Activated naive CD4-positive, alpha-beta T cell treated with anti-CD3 and anti-CD28 coated beads for 36 hours (primary cell): ENCODE measurements around the gene NRL. TPM values are rescaled to one million over a fixed set of nuclear protein-coding genes. Genes with fewer than 3 reads are reported as not detected.

ENCODE experiments used
- CTCF ChIA-PET: fragments of 350-600 bp; sonication (Branson Sonifier 250); formaldehyde crosslinking; loops from one replicate; lab custom pipeline; 2021; ENCODE audit warnings: antibody characterized with exemption; lab: Charles Lee
- DNase-seq: peaks from one replicate; pipeline ENCODE4 v3.0.0-alpha.2; 2020
- H3K27ac Mint-ChIP-seq: one replicate; pipeline ENCODE4 v1.8.0; 2021; ENCODE audit warnings: mild to moderate bottlenecking, mixed read lengths
- H3K27me3 Mint-ChIP-seq: one replicate; pipeline ENCODE4 v1.8.0; 2021; ENCODE audit warnings: low read depth, mixed read lengths
- H3K36me3 Mint-ChIP-seq: one replicate; pipeline ENCODE4 v1.8.0; 2021; ENCODE audit warnings: low read depth, mixed read lengths
- H3K4me1 Mint-ChIP-seq: one replicate; pipeline ENCODE4 v1.8.0; 2021; ENCODE audit warnings: low read depth, mixed read lengths
- H3K4me3 Mint-ChIP-seq: one replicate; pipeline ENCODE4 v1.8.0; 2021; ENCODE audit warnings: mild to moderate bottlenecking, moderate library complexity, mixed read lengths
- H3K9me3 Mint-ChIP-seq: one replicate; pipeline ENCODE4 v1.8.0; 2021; ENCODE audit warnings: mixed read lengths
- intact Hi-C: fragments of 100-400 bp; cut with micrococcal nuclease; formaldehyde crosslinking; loops from one replicate; pipeline ENCODE4 v1.15.1; 2023
- total RNA-seq, 2 experiments: library from RNA; stranded (reverse); gene quantifications; one replicate each; pipeline ENCODE4 v1.2.3, GENCODE V29; 2021

NRL gene
- total RNA-seq, 2 experiments from 2014 or later = 1.7 to 1.9 TPM

- H3K27me3 Mint-ChIP-seq = no peaks in the 10 kb centered on the region
- H3K4me1 Mint-ChIP-seq = peaks cover 73% of the 10 kb centered on the region
- CTCF ChIA-PET = interaction anchor here (1.0 to 1.7 kb wide), 7 partner anchors 9 to 181 kb away, joined by 3 to 15 read pairs (median 4); partner anchors contain the start of gene IRF9
These were observed 26.5 kb upstream of the NRL start, which contains the start of gene EMC9 for GRCh38 chr14:24141097-24141880. TSS of gene EMC9 (minus strand) at chr14:24141591. CDS start at chr14:24141304, 287 bp downstream.

GRCh38 chr14:24139272-24139934, 24.7 kb upstream of the NRL start:
- Mint-ChIP-seq H3K4me1 (peaks cover 61% of the 10 kb centered on the region), H3K36me3 (peaks cover 51% of the 10 kb centered on the region), H3K27ac (peak overlapping the region; percentile 46), H3K27me3 (no peaks in the 10 kb centered on the region), H3K4me3 (peak overlapping the region; percentile 99), H3K9me3 (no peaks in the 10 kb centered on the region)
- DNase-seq = peak; percentile 38
- CTCF ChIA-PET = interaction anchor here (0.6 to 4.7 kb wide), 5 partner anchors 21 to 81 kb away, joined by 3 to 22 read pairs (median 3); partner anchors contain the start of genes DCAF11, IRF9 and NRL
- intact Hi-C loops = no loop called here

More at GRCh38 chr14:24141097-24141880, 26.5 kb upstream of the NRL start, which contains the start of gene EMC9:
- intact Hi-C loops = loop anchor here (1.0 to 2.0 kb wide), 11 partner anchors 20 to 820 kb away; partner anchors contain the start of genes AP1G2, CHMP4A, DCAF11 and GMPR2
- no peaks in the 10 kb centered on the region for H3K9me3 Mint-ChIP-seq
- H3K27ac Mint-ChIP-seq = peak within 1 kb of the TSS; percentile 93
- peak; percentile 100 for DNase-seq
- peaks cover 65% of the 10 kb centered on the region for H3K36me3 Mint-ChIP-seq
- H3K4me3 Mint-ChIP-seq = peak within 1 kb of the TSS; percentile 99

GRCh38 chr14:24138396-24139271, 23.9 kb upstream of the NRL start:
- H3K4me3 Mint-ChIP-seq = peak overlapping the region; percentile 99
- CTCF ChIA-PET = interaction anchor here (0.6 to 4.7 kb wide), 8 partner anchors 9 to 195 kb away, joined by 3 to 22 read pairs (median 4); partner anchors contain the start of genes DCAF11, IRF9, NRL and RNF31
- H3K27ac Mint-ChIP-seq = peak overlapping the region; percentile 93
- no peaks in the 10 kb centered on the region for H3K9me3 Mint-ChIP-seq
- peaks cover 46% of the 10 kb centered on the region for H3K36me3 Mint-ChIP-seq
- peaks cover 54% of the 10 kb centered on the region for H3K4me1 Mint-ChIP-seq
- H3K27me3 Mint-ChIP-seq = no peaks in the 10 kb centered on the region
- DNase-seq = no peak
- intact Hi-C loops = no loop called here

- H3K4me1 Mint-ChIP-seq = peaks cover 50% of the 10 kb centered on the region
These were observed 23.0 kb upstream of the NRL start for GRCh38 chr14:24137529-24138395.

GRCh38 chr14:24136684-24137528, 22.2 kb upstream of the NRL start:
- Mint-ChIP-seq H3K27ac (peak overlapping the region; percentile 93), H3K9me3 (no peaks in the 10 kb centered on the region), H3K4me3 (peak overlapping the region; percentile 86), H3K4me1 (peaks cover 53% of the 10 kb centered on the region), H3K27me3 (no peaks in the 10 kb centered on the region), H3K36me3 (peaks cover 38% of the 10 kb centered on the region)
- peak; percentile 35 for DNase-seq
- intact Hi-C loops = loop anchor here (1.0 kb wide), 3 partner anchors 10 to 24 kb away; partner anchors contain the start of genes DCAF11, IRF9, NRL and RNF31
- CTCF ChIA-PET = interaction anchor here (1.3 to 4.8 kb wide), 6 partner anchors 9 to 197 kb away, joined by 5 to 43 read pairs (median 10); partner anchors contain the start of genes DCAF11, IRF9, NRL and RNF31

More at GRCh38 chr14:24137529-24138395, 23.0 kb upstream of the NRL start:
- H3K27me3 Mint-ChIP-seq = no peaks in the 10 kb centered on the region
- H3K9me3 Mint-ChIP-seq = no peaks in the 10 kb centered on the region
- intact Hi-C loops = no loop called here
- H3K4me3 Mint-ChIP-seq = peak overlapping the region; percentile 86
- H3K36me3 Mint-ChIP-seq = peaks cover 41% of the 10 kb centered on the region
- CTCF ChIA-PET = interaction anchor here (1.3 to 4.8 kb wide), 6 partner anchors 8 to 196 kb away, joined by 5 to 43 read pairs (median 10); partner anchors contain the start of genes DCAF11, IRF9, NRL and RNF31
- DNase-seq = no peak
- H3K27ac Mint-ChIP-seq = peak overlapping the region; percentile 93

GRCh38 chr14:24135834-24136683, 21.3 kb upstream of the NRL start, which contains the start of gene PSME1:
TSS of gene PSME1 (plus strand) at chr14:24136194. CDS start at chr14:24136263, 69 bp downstream.
- H3K4me1 Mint-ChIP-seq = peaks cover 52% of the 10 kb centered on the region
- intact Hi-C loops = loop anchor here (1.0 kb wide), 3 partner anchors 11 to 25 kb away; partner anchors contain the start of genes DCAF11, IRF9, NRL and RNF31
- CTCF ChIA-PET = interaction anchor here (1.6 to 4.8 kb wide), 4 partner anchors 9 to 27 kb away, joined by 5 to 43 read pairs (median 18); partner anchors contain the start of genes DCAF11, IRF9 and NRL

GRCh38 chr14:24135584-24135833, 20.8 kb upstream of the NRL start:
- H3K9me3 Mint-ChIP-seq = no peaks in the 10 kb centered on the region
- H3K27ac Mint-ChIP-seq = peak overlapping the region; percentile 69
- H3K36me3 Mint-ChIP-seq = peaks cover 31% of the 10 kb centered on the region
- intact Hi-C loops = no loop called here
- CTCF ChIA-PET = interaction anchor here (0.8 to 4.8 kb wide), 4 partner anchors 16 to 26 kb away, joined by 4 to 43 read pairs (median 18); partner anchors contain the start of genes DCAF11, IRF9 and NRL
- DNase-seq = peak; percentile 29
- peaks cover 51% of the 10 kb centered on the region for H3K4me1 Mint-ChIP-seq
- H3K27me3 Mint-ChIP-seq = no peaks in the 10 kb centered on the region
- peak overlapping the region; percentile 86 for H3K4me3 Mint-ChIP-seq

More at GRCh38 chr14:24135834-24136683, 21.3 kb upstream of the NRL start, which contains the start of gene PSME1:
- Mint-ChIP-seq H3K27ac (peak within 1 kb of the TSS; percentile 93), H3K9me3 (no peaks in the 10 kb centered on the region), H3K27me3 (no peaks in the 10 kb centered on the region), H3K4me3 (peak within 1 kb of the TSS; percentile 86), H3K36me3 (peaks cover 36% of the 10 kb centered on the region)
- DNase-seq = peak; percentile 97

GRCh38 chr14:24133735-24134134, 19.0 kb upstream of the NRL start:
- intact Hi-C loops = no loop called here
- H3K27ac Mint-ChIP-seq = no peak overlapping the region
- CTCF ChIA-PET = interaction anchor here (0.6 to 4.8 kb wide), 7 partner anchors 16 to 520 kb away, joined by 3 to 43 read pairs (median 3); partner anchors contain the start of gene MDP1

GRCh38 chr14:24132976-24133375, 18.2 kb upstream of the NRL start:
- H3K36me3 Mint-ChIP-seq = peaks cover 14% of the 10 kb centered on the region
- intact Hi-C loops = no loop called here
- no peaks in the 10 kb centered on the region for H3K9me3 Mint-ChIP-seq
- DNase-seq = no peak
- peak overlapping the region; percentile 77 for H3K27ac Mint-ChIP-seq
- H3K4me1 Mint-ChIP-seq = peaks cover 30% of the 10 kb centered on the region
- H3K4me3 Mint-ChIP-seq = no peak overlapping the region
- H3K27me3 Mint-ChIP-seq = no peaks in the 10 kb centered on the region
- CTCF ChIA-PET = interaction anchor here (1.0 to 4.8 kb wide), 4 partner anchors 8 to 83 kb away, joined by 3 to 43 read pairs (median 4); partner anchors contain the start of genes EMC9 and MDP1

More at GRCh38 chr14:24133735-24134134, 19.0 kb upstream of the NRL start:
- no peak overlapping the region for H3K4me3 Mint-ChIP-seq
- H3K4me1 Mint-ChIP-seq = peaks cover 37% of the 10 kb centered on the region
- H3K9me3 Mint-ChIP-seq = no peaks in the 10 kb centered on the region
- DNase-seq = no peak
- no peaks in the 10 kb centered on the region for H3K27me3 Mint-ChIP-seq
- H3K36me3 Mint-ChIP-seq = peaks cover 19% of the 10 kb centered on the region
